Liver (tissue), 9 donors: Measurements from ENCODE around the gene HENMT1. TPM values are rescaled to one million over a fixed set of nuclear protein-coding genes. Genes with fewer than 3 reads are reported as not detected.

Source experiments
- DNase-seq: peaks from one replicate; pipeline ENCODE4 v3.0.0-alpha.2; 2017; ENCODE audit warnings: low spot score
- H3K27ac ChIP-seq, 2 donors: one replicate each; pipeline ENCODE4 v1.7.0; 2013; ENCODE audit warnings: inconsistent platforms in 2 of 2, low read length in 2 of 2, control low read depth in 1 of 2, low read depth in 1 of 2, mild to moderate bottlenecking in 1 of 2
- H3K27me3 ChIP-seq, 4 donors: one replicate each; pipeline versions ENCODE4 v1.6.1 to v1.7.0; 2013; ENCODE audit warnings: low read length in 3 of 4, inconsistent platforms in 1 of 4, mild to moderate bottlenecking in 1 of 4, moderate library complexity in 1 of 4; ENCODE audit not compliant: control insufficient read depth in 4 of 4, insufficient read depth in 4 of 4
- H3K36me3 ChIP-seq, 4 donors: one replicate each; pipeline versions ENCODE4 v1.6.1 to v1.7.0; 2013; ENCODE audit warnings: low read length in 3 of 4, mild to moderate bottlenecking in 3 of 4, low read depth in 1 of 4, moderate library complexity in 1 of 4; ENCODE audit not compliant: control insufficient read depth in 4 of 4, insufficient read depth in 3 of 4
- H3K4me1 ChIP-seq, 4 donors: one replicate each; pipeline versions ENCODE4 v1.6.1 to v1.7.0; 2013; ENCODE audit warnings: low read length in 3 of 4, mild to moderate bottlenecking in 3 of 4, moderate library complexity in 1 of 4; ENCODE audit not compliant: control insufficient read depth in 4 of 4, insufficient read depth in 4 of 4
- H3K4me3 ChIP-seq, 3 donors: one replicate each; pipeline versions ENCODE4 v1.6.1 to v1.7.0; 2013; ENCODE audit warnings: low read length in 3 of 3, control low read depth in 1 of 3, low read depth in 1 of 3, mild to moderate bottlenecking in 1 of 3
- H3K9ac ChIP-seq, 2 donors: one replicate each; pipeline ENCODE4 v1.7.0; 2013; ENCODE audit warnings: low read length in 2 of 2, mild to moderate bottlenecking in 2 of 2, moderate library complexity in 2 of 2, control low read depth in 1 of 2, low read depth in 1 of 2
- H3K9me3 ChIP-seq, 4 donors: one replicate each; pipeline versions ENCODE4 v1.6.1 to v1.7.0; 2013; ENCODE audit warnings: low read length in 3 of 4; ENCODE audit not compliant: control insufficient read depth in 4 of 4
- EGR1 ChIP-seq, 2 donors: IDR thresholded peaks; 2 replicates each; pipeline ENCODE4 v1.6.1; 2016 to 2018; ENCODE audit warnings: antibody characterized with exemption in 2 of 2, low read depth in 2 of 2
- FOXA1 ChIP-seq: IDR thresholded peaks from 2 replicates; pipeline ENCODE4 v1.6.1; 2016; ENCODE audit warnings: antibody characterized with exemption
- FOXA2 ChIP-seq: IDR thresholded peaks from 2 replicates; pipeline ENCODE4 v1.6.1; 2016; ENCODE audit warnings: antibody characterized with exemption
- HNF4A ChIP-seq, 2 donors: conservative IDR thresholded peaks; 2 replicates each; pipeline ENCODE4 v1.6.1; 2016; ENCODE audit warnings: antibody characterized with exemption in 2 of 2, mild to moderate bottlenecking in 2 of 2
- NR2F2 ChIP-seq: IDR thresholded peaks from 2 replicates; pipeline ENCODE4 v1.6.1; 2016; ENCODE audit warnings: antibody characterized with exemption
- RAD21 ChIP-seq, 2 donors: IDR thresholded peaks; 2 replicates each; pipeline ENCODE4 v1.6.1; 2016; ENCODE audit warnings: antibody characterized with exemption in 2 of 2, mild to moderate bottlenecking in 2 of 2
- RXRA ChIP-seq, 2 donors: IDR thresholded peaks; 2 replicates each; pipeline ENCODE4 v1.6.1; 2017 to 2018; ENCODE audit warnings: antibody characterized with exemption in 2 of 2, mild to moderate bottlenecking in 1 of 2
- SP1 ChIP-seq: IDR thresholded peaks from 2 replicates; pipeline ENCODE4 v1.6.1; 2018; ENCODE audit warnings: antibody characterized with exemption, mild to moderate bottlenecking
- TAF1 ChIP-seq: conservative IDR thresholded peaks from 2 replicates; pipeline ENCODE4 v1.6.1; 2016; ENCODE audit warnings: antibody characterized with exemption, mild to moderate bottlenecking
- WGBS: extraction: QIAGEN DNeasy Blood & Tissue Kit; methylation state at CpG from one replicate; pipeline ENCODE4 v1.1.7; 2013; 5-methylcytosine and 5-hydroxymethylcytosine counted together
- polyA plus RNA-seq, 2 donors: library from polyadenylated mRNA; stranded (reverse) in 1 of 2; unstranded in 1 of 2; fragments of 200-250 nt in 1 of 2; fragments of >200 nt in 1 of 2; fragmentation: Nextera tagmentation in 1 of 2; extraction: Ambion mirVana in 1 of 2; gene quantifications; one replicate each; pipeline versions ENCODE4 v1.2.1 to v1.2.3, GENCODE V29; 2013 to 2015
- total RNA-seq, 2 donors: library from RNA; depleted of rRNA; stranded (reverse); fragments of >200 nt; gene quantifications; one replicate each; pipeline ENCODE4 v1.2.3, GENCODE V29; 2014
- TF ChIP-seq, protein P1 (sequence below): IDR thresholded peaks from 2 replicates; pipeline ENCODE4 v1.6.1; 2016; ENCODE audit warnings: antibody characterized with exemption
- TF ChIP-seq, protein P2 (sequence below): IDR thresholded peaks from 2 replicates; pipeline ENCODE4 v1.6.1; 2016; ENCODE audit warnings: antibody characterized with exemption
- TF ChIP-seq, protein P3 (sequence below): IDR thresholded peaks from 2 replicates; pipeline ENCODE4 v1.6.1; 2016; ENCODE audit warnings: antibody characterized with exemption
- TF ChIP-seq, protein P4 (sequence below): IDR thresholded peaks from 2 replicates; pipeline ENCODE4 v1.6.1; 2016; ENCODE audit warnings: antibody characterized with exemption, mild to moderate bottlenecking
- TF ChIP-seq, protein P5 (sequence below): fragments of 150-350 bp; IDR thresholded peaks from 2 replicates; pipeline ENCODE4 v1.5.1; 2017; ENCODE audit warnings: improper control_type of control experiment, low read depth, low read length; ENCODE audit not compliant: missing input control
- donor health status: healthy.
- donor health status: healthy.
- donor health status: healthy.
- donor health status: healthy.
- donor health status: healthy.

Gene HENMT1
- total and polyA plus RNA-seq, 4 donors = 0.87 to 7.3 (median 1.1) TPM

DNA sequence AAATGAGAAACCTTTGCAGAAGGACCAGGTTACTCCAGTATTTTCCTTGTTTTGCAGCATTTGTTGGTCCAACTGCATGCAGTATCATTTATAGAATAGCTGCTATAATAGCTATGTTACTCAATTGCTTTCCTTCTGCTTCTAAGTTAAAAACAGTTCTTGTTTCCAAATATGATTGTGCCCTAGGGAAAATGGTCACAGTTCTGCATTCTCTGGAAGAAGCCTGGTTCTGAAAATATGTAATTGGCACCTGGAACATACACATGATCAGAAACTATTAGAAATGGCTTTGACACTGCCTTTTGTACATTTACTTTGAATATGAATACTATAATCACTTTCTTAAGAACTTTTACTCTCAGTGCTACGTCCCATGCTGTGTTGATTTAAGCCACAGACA lies 33.6 kb downstream of the HENMT1 start:
- WGBS = 88% methylated on average over 1 of the region's 1 CpG

GRCh38 chr1:108624069-108624468 lies 36.8 kb downstream of the HENMT1 start:
- Histone ChIP-seq H3K36me3 (no peaks in the 10 kb centered on the region), H3K4me3 (no peak overlapping the region), H3K9me3 (no peaks in the 10 kb centered on the region), H3K9ac (no peak overlapping the region), H3K27me3 (no peaks in the 10 kb centered on the region), H3K4me1 (no peaks in the 10 kb centered on the region), H3K27ac (no peak overlapping the region)
- no peak for TF ChIP-seq TAF1
- TF ChIP-seq, protein P1, sequence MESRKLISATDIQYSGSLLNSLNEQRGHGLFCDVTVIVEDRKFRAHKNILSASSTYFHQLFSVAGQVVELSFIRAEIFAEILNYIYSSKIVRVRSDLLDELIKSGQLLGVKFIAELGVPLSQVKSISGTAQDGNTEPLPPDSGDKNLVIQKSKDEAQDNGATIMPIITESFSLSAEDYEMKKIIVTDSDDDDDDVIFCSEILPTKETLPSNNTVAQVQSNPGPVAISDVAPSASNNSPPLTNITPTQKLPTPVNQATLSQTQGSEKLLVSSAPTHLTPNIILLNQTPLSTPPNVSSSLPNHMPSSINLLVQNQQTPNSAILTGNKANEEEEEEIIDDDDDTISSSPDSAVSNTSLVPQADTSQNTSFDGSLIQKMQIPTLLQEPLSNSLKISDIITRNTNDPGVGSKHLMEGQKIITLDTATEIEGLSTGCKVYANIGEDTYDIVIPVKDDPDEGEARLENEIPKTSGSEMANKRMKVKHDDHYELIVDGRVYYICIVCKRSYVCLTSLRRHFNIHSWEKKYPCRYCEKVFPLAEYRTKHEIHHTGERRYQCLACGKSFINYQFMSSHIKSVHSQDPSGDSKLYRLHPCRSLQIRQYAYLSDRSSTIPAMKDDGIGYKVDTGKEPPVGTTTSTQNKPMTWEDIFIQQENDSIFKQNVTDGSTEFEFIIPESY = no peak
- TF ChIP-seq RAD21 (IDR thresholded peaks at IDR 0.05) = no peak
- TF ChIP-seq, protein P2, sequence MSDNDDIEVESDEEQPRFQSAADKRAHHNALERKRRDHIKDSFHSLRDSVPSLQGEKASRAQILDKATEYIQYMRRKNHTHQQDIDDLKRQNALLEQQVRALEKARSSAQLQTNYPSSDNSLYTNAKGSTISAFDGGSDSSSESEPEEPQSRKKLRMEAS = no peak
- no peak for TF ChIP-seq RXRA (IDR thresholded peaks at IDR 0.05)
- TF ChIP-seq, protein P3, sequence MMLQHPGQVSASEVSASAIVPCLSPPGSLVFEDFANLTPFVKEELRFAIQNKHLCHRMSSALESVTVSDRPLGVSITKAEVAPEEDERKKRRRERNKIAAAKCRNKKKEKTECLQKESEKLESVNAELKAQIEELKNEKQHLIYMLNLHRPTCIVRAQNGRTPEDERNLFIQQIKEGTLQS = no peak
- TF ChIP-seq HNF4A (conservative IDR thresholded peaks at IDR 0.05) = no peak
- 70% methylated on average over 1 of the region's 1 CpG for WGBS
- DNase-seq = no peak

More for the DNA sequence above, 33.6 kb downstream of the HENMT1 start:
- Histone ChIP-seq H3K4me1 (no peaks in the 10 kb centered on the region), H3K9ac (no peak overlapping the region), H3K27me3 (no peaks in the 10 kb centered on the region), H3K9me3 (no peaks in the 10 kb centered on the region), H3K36me3 (peaks cover 0 to under 1% (median 0%) of the 10 kb centered on the region in 4 donors), H3K4me3 (no peak overlapping the region), H3K27ac (no peak overlapping the region)
- TF ChIP-seq SP1 (no peak), RAD21 (IDR thresholded peaks at IDR 0.05) (no peak), HNF4A (conservative IDR thresholded peaks at IDR 0.05) (no peak), EGR1 (IDR thresholded peaks at IDR 0.05; ENCODE audit: low read depth in 2 of 2) (no peak), TAF1 (no peak), NR2F2 (no peak), FOXA1 (no peak), FOXA2 (no peak)
- TF ChIP-seq, protein P4, sequence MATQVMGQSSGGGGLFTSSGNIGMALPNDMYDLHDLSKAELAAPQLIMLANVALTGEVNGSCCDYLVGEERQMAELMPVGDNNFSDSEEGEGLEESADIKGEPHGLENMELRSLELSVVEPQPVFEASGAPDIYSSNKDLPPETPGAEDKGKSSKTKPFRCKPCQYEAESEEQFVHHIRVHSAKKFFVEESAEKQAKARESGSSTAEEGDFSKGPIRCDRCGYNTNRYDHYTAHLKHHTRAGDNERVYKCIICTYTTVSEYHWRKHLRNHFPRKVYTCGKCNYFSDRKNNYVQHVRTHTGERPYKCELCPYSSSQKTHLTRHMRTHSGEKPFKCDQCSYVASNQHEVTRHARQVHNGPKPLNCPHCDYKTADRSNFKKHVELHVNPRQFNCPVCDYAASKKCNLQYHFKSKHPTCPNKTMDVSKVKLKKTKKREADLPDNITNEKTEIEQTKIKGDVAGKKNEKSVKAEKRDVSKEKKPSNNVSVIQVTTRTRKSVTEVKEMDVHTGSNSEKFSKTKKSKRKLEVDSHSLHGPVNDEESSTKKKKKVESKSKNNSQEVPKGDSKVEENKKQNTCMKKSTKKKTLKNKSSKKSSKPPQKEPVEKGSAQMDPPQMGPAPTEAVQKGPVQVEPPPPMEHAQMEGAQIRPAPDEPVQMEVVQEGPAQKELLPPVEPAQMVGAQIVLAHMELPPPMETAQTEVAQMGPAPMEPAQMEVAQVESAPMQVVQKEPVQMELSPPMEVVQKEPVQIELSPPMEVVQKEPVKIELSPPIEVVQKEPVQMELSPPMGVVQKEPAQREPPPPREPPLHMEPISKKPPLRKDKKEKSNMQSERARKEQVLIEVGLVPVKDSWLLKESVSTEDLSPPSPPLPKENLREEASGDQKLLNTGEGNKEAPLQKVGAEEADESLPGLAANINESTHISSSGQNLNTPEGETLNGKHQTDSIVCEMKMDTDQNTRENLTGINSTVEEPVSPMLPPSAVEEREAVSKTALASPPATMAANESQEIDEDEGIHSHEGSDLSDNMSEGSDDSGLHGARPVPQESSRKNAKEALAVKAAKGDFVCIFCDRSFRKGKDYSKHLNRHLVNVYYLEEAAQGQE = no peak
- TF ChIP-seq, protein P1 = no peak
- TF ChIP-seq, protein P5, sequence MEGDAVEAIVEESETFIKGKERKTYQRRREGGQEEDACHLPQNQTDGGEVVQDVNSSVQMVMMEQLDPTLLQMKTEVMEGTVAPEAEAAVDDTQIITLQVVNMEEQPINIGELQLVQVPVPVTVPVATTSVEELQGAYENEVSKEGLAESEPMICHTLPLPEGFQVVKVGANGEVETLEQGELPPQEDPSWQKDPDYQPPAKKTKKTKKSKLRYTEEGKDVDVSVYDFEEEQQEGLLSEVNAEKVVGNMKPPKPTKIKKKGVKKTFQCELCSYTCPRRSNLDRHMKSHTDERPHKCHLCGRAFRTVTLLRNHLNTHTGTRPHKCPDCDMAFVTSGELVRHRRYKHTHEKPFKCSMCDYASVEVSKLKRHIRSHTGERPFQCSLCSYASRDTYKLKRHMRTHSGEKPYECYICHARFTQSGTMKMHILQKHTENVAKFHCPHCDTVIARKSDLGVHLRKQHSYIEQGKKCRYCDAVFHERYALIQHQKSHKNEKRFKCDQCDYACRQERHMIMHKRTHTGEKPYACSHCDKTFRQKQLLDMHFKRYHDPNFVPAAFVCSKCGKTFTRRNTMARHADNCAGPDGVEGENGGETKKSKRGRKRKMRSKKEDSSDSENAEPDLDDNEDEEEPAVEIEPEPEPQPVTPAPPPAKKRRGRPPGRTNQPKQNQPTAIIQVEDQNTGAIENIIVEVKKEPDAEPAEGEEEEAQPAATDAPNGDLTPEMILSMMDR = no peak
- no peak for DNase-seq
